HCT116 (cell line): ENCODE data around the gene CCDC14.

Experiments
- EZH2phosphoT487 ChIP-seq: fragments of 200-600 bp; IDR thresholded peaks from 2 replicates; pipeline ENCODE4 v1.6.1; 2018; ENCODE audit warnings: antibody characterized with exemption, borderline replicate concordance
- SIN3A ChIP-seq: IDR thresholded peaks from 2 replicates; pipeline ENCODE4 v1.6.1; 2012; ENCODE audit warnings: low read depth
- ZNF274 ChIP-seq: fragments of 200-500 bp; sonication (Bioruptor generic); IDR thresholded peaks from 2 replicates; pipeline ENCODE4 v1.6.1; 2014; ENCODE audit warnings: mild to moderate bottlenecking, low read depth, low read length, inconsistent platforms

- TF ChIP-seq SIN3A (no peak), EZH2phosphoT487 (no peak), ZNF274 (no peak)
Observed at GRCh38 chr3:123941121-123941520, 19.9 kb downstream of the CCDC14 start.
